HG03439 (cell line): ENCODE results near the gene FGF14.
"Not testable (repeated sequence)": the region's sequence is repeated elsewhere in the genome, so short reads cannot be mapped to it uniquely, and the experiment has no call there.

Experiments used
- ATAC-seq: cut with Tn5 transposase; IDR thresholded peaks from one replicate; pipeline ENCODE4 v1.9.1; 2021; ENCODE audit warnings: mild to moderate bottlenecking, moderate library complexity; ENCODE audit not compliant: unreplicated experiment

Gene FGF14

DNA sequence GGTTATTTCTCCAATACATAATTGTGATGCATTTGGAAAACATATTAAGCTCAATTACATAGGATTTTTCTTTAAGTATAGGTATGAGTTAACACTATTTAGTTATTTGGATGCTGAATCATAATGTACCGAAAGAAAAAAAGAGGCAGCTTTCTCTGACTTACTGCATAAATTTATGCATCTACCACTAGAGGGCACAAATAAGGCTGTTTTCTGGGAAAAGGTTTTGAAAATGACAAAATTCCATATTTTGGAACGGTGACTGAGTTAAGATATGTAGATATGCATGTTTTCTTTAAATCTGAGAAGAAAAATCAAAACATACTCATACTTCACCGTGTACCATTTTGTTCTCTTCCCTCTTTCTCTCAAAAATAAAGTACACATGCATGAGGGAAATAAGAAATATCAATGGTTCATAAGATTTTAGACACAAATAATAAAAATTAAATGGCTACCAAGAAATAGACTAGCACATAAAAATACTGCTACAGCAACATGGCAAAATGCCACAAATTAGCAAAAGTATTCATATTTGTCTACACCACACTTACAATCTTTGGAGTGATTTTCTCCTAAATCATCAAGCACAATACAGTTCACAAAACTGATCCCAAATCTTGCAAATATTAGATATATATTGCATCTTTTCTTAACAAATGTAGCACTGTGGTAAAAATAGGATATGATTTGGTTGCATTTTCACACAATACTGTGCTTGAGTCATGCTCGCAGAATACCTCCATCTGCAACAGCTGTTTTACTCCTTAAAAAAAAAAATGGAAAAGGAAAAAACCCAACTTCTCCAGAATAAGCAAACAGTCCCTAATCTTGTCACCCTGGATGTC lies 260.0 kb downstream of the FGF14 start:
- no peak for ATAC-seq

DNA sequence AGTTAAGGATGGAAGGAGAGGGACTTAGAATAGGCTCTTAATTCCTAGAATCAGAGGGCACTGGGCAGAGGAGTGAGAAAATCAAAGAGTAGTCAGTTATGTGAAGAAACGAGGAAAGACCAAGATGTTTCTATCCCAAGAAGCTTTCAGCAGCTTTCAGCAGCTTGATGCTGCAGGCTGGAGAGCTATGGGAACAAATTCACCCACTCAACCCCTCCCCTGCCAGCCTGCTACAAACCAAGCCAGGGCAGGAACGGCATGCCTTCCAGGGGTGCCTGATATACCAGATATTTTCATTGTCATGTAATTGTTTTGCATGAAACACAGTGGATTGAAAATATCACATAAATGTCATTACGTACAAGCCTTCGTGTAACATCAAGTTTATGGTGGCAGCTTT lies 262.2 kb downstream of the FGF14 start:
- no peak for ATAC-seq

DNA sequence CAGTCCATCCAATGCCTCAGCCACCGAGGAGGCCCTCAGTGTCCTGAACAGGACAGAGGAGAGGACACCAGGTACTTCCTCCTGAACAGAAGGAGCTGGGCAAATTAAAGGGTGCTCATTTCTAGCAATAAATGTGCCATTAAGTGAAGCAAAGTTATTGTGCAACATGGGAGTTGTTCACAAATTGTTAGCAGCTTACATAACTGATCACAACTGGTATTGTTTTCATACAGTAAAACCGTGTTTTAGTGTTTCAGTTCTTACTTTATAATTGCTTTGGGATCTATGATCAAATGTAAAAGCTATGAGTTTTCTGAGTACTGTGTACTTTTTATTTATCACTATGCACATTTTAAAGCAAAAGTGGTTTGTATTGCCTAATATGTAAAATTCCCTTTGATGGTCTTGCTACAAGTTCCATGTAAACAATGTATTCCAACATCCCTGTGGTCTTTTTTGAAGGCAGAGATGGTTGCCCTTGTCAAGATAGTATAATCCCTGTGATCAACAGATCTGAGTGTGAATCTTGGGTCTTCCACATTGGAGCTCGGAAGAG lies 263.1 kb downstream of the FGF14 start:
- no peak for ATAC-seq

DNA sequence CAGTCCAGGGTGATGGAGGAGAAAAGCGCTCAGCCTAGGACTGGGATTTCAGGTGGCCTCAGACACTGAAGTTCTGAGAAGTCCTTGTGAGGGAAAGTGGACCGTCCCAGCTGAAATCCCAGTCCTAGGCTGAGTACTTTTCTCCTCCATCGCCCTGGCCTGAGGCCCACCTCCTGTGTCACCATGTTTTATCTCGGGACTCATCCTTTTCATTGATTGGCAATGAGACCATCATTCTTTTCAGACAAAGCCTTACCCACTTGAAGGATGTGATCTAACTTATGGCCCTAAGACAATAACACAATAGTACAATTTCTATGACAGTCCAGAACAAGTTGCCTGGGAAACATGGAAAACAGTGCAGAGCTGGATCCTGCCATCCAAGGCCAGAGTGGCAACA lies 263.9 kb downstream of the FGF14 start:
- not testable (repeated sequence) for ATAC-seq

DNA sequence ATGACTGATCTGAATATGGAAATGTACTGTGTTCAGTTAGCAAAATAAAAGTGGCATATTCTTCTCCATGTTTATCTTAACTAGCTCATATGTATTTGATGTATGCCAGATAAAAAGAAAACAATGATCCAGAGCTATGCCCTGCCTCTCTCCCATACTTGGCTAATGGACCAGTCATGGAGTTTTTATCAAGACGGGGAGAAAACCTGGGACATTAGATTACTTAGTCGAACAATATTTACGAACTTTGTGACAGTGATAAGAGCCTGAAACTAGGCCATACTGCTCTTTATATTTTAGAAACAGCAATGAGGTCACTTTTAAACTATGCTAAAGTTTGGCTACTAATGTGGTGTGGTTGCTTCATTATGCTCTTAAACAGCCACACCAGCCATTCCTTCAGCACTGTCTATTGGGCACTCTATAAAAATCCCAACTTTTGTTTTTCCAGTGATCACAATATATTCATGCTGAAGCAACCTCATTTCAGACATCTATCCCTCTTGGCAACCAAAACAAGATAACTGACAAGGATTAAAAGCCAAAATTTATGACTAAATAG lies 265.0 kb downstream of the FGF14 start:
- ATAC-seq, result no peak

DNA sequence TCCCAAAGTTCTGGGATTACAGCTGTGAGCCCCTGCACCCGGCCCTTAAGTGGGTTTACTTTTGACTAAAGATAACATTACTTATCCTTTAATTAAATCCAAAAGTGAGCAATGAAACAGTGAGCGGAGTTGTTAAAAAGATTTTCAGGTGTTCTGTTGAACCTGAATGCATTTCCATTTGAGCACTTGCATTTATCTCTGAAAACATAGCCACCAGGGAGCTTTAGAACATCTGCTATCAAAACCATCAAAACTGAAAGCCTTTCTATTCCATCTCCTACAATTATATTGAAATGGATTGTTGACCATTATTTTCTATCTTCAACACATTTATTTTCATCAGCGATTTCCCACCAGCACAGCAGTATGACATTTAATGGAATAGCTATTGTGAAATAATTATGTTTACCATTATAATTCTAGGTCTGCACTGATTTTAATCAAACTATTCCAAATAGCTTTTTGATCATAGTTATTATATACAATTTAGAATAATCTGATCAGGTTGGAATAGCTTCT lies 269.0 kb downstream of the FGF14 start:
- ATAC-seq, result no peak

DNA sequence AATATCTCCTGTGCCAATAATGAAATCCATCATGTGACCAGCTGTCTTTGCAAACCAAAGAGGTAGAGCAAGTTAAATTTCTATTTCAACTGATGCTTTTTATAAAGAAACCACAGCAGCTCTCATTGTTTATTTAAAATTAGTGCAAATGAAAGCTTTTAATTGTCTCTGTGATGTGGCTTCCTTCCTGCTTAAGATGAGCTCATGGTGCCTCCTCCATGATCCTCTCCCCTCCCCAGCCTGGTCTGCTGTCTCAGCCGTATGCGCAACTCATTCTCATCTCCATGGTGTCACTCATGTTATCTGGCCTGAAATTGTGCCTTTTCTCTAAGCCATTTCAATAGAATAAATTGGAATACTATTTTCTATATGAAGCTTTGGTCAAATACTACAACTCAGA lies 270.6 kb downstream of the FGF14 start:
- no peak for ATAC-seq

DNA sequence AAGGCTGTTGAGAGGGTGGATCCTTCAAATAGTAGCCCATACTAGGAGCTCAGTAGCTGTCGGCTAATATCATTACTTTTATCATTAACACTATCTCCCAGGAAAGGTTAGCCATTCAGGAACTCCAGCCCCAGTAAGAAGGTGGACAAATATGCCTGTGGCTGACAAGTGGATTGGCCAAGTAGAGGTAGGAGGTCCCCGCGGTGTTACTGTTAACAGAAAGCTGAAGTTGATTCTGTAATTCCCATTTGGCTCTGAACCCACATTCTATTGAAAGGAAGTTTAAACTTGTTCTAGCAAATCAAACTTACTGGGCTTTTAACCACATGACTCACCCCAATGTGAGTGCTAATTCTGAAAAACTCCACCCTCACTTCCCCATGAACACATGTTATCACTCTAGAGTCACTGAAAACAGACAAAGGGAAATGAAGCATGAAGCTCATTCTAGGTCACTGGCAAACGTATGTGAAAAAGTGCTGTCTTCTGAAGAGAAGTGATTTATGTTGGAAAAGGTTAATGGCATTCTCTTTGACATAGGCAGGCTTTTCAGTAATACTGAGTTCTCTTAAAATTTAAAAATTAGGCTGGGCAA lies 273.5 kb downstream of the FGF14 start:
- ATAC-seq, result no peak

DNA sequence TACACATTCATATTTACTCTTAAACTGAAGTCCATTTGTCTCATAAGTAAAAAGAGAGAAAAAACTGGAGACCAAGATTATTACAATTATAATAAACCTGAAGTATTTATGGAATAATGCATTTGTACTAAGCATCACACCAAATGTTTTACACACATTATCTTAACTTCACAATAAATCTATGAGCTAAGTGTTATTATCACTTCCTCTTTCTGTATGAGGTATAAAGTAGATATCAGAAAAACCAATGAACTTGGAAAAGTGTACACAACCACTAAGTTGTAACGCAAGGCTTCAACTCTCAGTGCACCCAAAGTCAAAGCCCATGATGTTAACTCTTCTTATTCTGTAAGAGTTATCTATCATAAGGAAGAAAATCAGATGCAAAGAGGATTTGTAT lies 274.7 kb downstream of the FGF14 start:
- no peak for ATAC-seq

DNA sequence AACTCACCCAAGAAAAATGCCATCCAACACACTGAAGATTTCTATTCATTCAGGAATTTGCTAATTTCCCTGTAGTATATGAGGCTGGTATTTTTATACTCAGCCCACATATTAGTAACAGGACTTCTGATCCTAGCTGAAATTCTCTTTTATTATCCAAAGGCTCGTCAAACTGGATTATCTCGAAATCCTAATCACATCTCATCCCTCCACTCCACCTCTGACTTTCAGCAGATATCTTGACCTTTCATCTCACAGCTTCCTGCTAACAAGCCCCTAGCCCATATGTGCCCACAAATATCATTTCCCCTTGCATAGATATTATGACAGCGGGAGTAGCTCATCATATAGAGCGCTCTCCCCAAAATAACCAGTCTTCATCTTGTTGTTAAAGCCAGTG lies 279.7 kb downstream of the FGF14 start:
- ATAC-seq, result no peak

DNA sequence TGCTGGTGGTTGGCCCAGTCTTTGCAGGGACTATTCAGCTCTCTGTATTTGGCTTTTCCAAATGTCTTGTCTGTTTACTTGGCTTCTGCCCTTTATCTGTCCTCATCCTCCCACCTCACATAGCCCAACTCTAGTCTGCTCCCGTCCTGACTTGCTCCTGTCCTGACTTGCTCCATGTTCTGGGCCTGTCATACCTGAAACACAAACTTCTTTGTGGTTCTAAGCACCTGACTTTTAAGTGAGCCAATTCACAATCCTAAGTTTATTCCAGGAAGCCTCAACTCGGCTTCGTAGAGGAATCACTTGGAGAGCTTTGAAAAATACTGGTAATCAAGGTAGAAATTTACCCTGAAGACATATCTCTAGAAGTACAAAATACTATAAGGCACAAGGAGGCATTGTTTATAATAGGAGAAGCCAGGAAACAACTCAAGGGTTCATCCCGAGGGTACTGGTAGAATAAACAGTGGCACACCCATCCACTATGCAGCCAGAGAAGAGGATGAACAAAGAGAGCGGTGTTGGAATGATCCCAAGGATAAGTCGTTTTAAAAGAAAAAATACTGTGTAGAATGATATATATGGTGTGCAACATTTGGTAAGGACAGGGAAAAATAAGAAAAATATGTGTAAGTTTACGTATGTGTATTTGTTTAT lies 284.5 kb downstream of the FGF14 start:
- ATAC-seq, result no peak

DNA sequence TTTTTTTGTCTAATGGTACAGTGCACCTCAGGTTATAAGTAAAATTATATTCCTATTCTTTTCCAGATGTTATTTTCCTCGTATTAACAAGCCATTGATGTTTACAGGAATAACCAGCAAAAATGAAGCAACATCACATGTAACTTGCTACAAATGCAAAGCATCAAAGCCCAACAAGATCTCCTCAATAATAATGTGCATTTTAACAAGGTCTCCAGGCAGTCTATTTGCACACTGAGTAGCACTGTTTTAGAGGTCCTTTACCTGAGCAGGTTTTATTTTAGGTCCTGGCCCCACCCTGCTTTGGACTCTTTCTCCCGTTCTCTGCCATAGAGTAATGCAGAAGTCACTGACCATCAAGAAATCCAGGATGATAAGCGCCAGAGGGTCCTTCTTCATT lies 298.4 kb downstream of the FGF14 start:
- no peak for ATAC-seq

DNA sequence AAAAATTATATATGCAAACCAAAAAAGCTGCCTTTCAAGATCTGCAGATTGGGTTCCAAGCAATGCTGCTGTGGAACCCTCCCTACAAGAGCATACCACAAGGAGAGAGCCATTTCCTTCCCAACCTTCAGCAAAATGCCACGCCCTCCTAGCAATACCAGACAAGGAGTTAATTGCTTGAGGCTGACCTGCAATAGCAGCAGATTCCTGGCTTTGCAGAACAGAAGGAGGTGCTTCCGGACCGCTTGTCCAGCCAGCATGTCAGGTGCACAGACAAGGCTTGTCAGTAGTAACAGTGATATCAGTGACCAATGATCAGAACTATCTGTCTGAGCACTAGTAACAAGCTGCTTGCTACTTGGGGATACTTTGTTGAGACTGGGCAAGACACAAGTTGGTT lies 301.6 kb downstream of the FGF14 start:
- ATAC-seq, result no peak

DNA sequence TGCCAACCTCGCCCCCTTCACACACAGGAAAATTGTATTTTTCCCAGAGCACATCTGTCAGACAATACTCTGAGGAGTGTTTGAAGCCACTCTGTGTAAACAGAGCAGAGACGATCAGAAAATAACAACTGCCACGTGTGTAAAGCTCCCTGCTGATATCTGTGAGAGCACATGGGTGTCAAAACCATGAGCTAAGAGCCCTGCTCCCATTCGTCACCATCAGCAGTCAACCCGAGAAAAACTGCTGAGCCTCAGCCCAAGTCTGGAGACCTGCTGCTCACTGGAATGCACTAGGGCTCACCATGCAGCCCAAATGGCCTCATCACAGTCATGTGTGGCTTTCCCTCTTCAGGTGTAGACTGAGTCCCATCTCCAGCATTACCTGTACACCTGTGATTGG lies 304.1 kb downstream of the FGF14 start:
- no peak for ATAC-seq

DNA sequence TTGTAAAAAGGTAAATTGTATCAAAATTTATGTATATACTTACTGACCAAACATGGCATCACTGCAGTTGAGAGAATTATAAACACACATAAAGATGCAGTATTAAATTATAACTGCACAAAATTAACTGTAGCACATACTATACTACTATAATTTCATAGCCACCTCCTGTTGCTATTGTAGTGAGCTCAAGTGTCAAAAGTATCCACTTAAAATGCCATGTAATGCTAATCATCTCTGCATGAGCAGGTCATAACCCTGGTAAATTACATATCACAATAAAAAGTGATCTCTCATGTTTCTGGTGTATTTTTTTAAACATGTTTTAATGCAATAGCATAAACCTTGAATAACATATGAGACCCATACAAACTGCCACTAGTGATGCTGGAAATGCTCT lies 308.6 kb downstream of the FGF14 start:
- ATAC-seq, result not testable (repeated sequence)

DNA sequence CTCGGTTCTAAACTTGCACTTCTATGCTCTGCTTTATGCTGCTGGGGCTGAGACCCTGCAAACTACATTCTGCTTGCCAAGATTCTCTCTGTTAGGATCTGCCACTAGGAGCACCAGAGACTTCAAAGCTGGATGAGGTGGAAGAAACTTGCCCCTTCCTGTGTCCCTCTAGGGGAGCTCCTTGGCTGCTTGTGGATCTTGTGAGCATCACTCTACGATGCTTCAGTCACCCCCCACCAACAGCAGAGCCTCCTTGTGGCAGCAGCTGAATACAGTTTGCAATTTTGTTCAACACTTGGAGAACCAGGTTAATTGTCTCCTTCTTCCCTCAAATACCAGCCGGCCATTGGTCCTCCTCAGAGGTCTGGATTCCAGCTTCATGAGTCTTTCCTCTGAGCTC lies 310.6 kb downstream of the FGF14 start:
- no peak for ATAC-seq

DNA sequence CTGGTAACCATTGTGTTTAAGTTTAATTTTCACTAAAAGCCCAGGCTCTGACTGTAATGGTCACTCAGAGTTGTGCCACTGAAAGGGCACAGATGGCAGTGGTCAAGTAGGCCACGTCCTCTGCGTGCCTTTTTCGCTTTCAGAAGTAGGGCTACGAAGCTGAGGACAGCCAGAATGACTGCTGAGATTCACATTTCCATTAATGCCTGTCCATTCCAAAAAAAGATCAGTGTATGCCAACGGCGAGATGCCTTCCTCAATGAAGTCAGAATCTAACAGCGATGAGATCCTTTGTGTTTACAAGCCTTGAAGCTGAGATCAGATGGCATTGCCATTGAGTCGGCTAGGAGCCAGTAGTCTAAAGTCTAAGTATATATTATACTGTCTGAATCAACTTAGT lies 311.3 kb downstream of the FGF14 start:
- no peak for ATAC-seq

DNA sequence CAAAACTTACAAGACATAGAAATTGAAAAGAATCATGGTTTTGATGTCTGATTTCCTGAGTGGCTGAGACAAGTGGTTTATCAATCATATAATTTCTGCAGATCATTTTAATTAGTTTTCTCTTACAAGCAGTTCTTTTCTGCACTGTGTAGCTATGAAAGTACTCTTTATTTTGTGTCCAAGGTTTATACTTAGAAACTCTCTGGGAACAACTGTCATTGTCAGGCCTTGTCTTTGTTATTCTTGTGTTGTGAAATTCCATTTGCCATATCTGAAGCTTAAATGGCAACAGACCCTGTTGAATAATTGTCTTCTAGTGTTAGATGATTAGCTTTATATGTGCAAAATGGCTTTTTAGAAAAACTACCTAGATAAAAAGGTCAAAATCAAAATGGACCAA lies 312.1 kb downstream of the FGF14 start:
- ATAC-seq, result no peak

DNA sequence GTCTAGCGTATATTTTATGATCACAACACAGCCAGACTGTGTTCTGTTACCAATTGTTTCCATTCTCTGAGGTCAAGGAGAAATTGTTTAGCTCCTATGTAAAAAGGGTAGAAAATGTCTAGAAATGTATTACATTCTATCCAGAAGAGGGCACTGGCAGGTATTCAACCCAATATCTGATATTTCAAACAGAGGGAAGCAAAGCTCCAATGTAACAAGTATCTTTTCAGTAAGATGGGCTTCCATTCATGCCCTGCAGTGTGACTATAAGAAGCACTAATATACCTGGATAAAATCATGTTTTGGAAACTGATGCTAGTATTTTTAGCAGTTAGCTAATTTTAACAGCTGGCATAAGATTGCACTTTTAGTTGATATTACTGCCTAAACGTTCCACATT lies 312.7 kb downstream of the FGF14 start:
- no peak for ATAC-seq

DNA sequence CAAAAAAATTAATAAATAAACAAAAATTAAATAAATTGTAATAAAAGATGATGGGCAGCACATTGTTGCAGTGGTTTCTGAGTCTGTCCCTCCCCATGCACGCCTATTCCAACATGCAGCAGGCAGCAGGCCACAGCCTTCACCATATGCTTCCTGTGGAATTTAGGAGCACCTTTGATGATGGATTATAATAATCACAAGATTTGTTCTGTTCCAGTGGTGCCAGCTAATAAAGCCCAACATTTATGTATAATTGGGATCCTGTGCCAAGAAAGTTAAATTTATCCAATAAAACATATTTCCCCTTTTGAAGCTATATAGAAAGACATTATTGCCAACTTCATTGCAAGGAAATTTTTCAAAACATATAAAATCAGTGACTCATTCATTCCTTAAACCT lies 328.6 kb downstream of the FGF14 start:
- ATAC-seq, result no peak

DNA sequence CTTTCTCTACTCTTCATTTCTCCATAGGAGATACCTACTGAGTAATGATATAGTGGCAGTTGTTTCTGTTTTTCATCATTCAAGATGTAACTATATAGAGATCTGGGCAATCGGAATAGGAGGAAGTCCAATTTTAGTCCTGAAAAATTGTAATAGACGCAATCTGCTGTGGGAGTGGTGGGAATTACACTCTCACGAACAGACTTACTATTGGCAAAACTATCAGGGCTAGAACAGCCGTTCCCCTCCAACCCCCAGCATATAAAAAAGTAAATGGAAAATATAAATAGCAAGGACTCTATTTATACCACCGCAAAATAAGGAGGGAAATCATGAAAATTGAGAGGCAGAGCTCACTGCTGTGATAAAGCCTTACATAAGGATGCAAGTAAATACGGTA lies 330.1 kb downstream of the FGF14 start:
- no peak for ATAC-seq
